ENCODE results near the gene LAYN.

DNA sequence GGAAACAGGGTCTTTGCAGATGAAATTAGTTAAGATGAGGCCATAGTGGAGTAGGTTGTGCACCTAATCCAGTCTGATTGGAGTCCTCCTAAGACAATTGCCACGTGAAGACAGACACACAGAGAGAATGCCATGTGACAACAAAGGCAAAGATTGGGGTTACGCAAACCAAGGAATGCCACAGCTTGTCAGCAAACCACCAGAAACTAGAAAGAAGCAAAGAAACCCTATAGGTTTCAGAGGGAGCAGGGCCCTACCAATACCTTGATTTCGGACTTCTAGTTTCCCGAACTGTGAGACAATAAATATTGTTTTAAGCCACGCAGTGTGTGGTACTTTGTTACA is 8.2 kb upstream of the LAYN start:
- TF ChIP-seq, protein P1, sequence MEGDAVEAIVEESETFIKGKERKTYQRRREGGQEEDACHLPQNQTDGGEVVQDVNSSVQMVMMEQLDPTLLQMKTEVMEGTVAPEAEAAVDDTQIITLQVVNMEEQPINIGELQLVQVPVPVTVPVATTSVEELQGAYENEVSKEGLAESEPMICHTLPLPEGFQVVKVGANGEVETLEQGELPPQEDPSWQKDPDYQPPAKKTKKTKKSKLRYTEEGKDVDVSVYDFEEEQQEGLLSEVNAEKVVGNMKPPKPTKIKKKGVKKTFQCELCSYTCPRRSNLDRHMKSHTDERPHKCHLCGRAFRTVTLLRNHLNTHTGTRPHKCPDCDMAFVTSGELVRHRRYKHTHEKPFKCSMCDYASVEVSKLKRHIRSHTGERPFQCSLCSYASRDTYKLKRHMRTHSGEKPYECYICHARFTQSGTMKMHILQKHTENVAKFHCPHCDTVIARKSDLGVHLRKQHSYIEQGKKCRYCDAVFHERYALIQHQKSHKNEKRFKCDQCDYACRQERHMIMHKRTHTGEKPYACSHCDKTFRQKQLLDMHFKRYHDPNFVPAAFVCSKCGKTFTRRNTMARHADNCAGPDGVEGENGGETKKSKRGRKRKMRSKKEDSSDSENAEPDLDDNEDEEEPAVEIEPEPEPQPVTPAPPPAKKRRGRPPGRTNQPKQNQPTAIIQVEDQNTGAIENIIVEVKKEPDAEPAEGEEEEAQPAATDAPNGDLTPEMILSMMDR (IDR thresholded peaks at IDR 0.05), result no peak
- no peak for TF ChIP-seq POLR2AphosphoS5 (IDR thresholded peaks at IDR 0.05)
